Muscle of back (tissue), 11 donors: ENCODE results near the gene LINC00237. TPM values are rescaled to one million over a fixed set of nuclear protein-coding genes. Genes with fewer than 3 reads are reported as not detected.
A peak's percentile ranks its signal among the peaks of the same experiment; 100 is the strongest.

Experiments
- DNase-seq, 3 donors: peaks; one replicate each; pipeline versions ENCODE4 v3.0.0 to v3.0.0-alpha.2; 2013
- polyA plus RNA-seq, 10 donors: library from polyadenylated mRNA; unstranded; fragments of 120-200 nt; gene quantifications; one replicate each; pipeline ENCODE4 v1.2.1, GENCODE V29; 2013; ENCODE audit not compliant: insufficient read length in 10 of 10

The LINC00237 gene
- polyA plus RNA-seq, 10 donors: 0.14 to 0.78 (median 0.36) TPM; not detected in 4

- peak; percentile 17 to 40 (median 24) for DNase-seq
Observed at GRCh38 chr20:21049305-21049828, 56.8 kb downstream of the LINC00237 start.

GRCh38 chr20:21048841-21049273, 57.3 kb downstream of the LINC00237 start:
- peak in 1 of 3 donors; percentile 5 for DNase-seq

DNA sequence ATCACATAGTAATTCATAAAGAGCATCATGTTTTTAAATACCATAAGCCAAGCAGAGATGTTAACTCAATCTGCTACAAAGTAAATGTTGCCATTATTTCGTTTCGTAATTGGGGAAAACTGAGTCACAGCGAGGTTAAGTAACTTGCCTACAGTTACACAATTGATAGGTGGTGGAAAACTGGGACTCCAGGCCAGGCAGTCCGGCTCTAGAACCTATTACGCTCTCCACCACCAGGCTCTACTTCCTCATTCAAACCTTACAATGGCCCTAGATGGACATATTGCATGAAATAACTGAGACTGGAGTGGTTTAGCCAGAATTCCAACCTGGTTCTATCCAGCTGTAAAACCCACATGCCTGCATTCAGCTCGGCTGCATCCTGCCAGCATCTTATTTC, 58.2 kb downstream of the LINC00237 start:
- DNase-seq: no peak

- no peak for DNase-seq
Observed at GRCh38 chr20:21046413-21047070, 59.6 kb downstream of the LINC00237 start.

Other genes starting within 250 kb of the LINC00237 start
- 10 to 100 TPM; 13.1 to 19.8 (median 15.9) TPM for gene KIZ, start 19.7 kb upstream of the LINC00237 start, polyA plus RNA-seq
- 10 to 100 TPM; 39.5 to 54.9 (median 46.7) TPM for gene XRN2, start 197.0 kb upstream of the LINC00237 start, polyA plus RNA-seq